SU-DHL-6 (cell line): ENCODE data around the gene LRRIQ3.

Source experiments
- CTCF ChIP-seq: fragments of 200-600 bp; sonication (generic); IDR thresholded peaks from one replicate; pipeline ENCODE4 v1.5.1; 2017; ENCODE audit warnings: antibody characterized with exemption, mild to moderate bottlenecking, low read length, moderate library complexity; ENCODE audit not compliant: insufficient read depth, poor library complexity, severe bottlenecking
- EZH2phosphoT487 ChIP-seq: fragments of 200-600 bp; sonication (generic), shearing (Covaris generic); conservative IDR thresholded peaks from 2 replicates; pipeline ENCODE4 v1.6.1; 2018; ENCODE audit warnings: mild to moderate bottlenecking, antibody characterized with exemption, low read length, moderate library complexity, mixed read lengths

- TF ChIP-seq CTCF = no peak
- TF ChIP-seq EZH2phosphoT487 = no peak
Observed at GRCh38 chr1:74223453-74223852, 25.5 kb upstream of the LRRIQ3 start.
